Stomach (tissue), 9 donors: Measurements from ENCODE around the gene SLAIN2. TPM values are rescaled to one million over a fixed set of nuclear protein-coding genes. Genes with fewer than 3 reads are reported as not detected.
A peak's percentile ranks its signal among the peaks of the same experiment; 100 is the strongest.

Experiments used
- DNase-seq, 2 donors: peaks; one replicate each; pipeline versions ENCODE4 v3.0.0 to v3.0.0-alpha.2; 2013 to 2019
- H3K27ac ChIP-seq, 5 donors: fragments of 200-600 bp in 4 of 5; sonication (generic) in 4 of 5; one replicate each; pipeline ENCODE4 v1.5.1; 2013 to 2019; ENCODE audit warnings: mild to moderate bottlenecking in 1 of 5, moderate library complexity in 1 of 5
- H3K27me3 ChIP-seq, 3 donors: fragments of 200-600 bp; sonication (generic); one replicate each; pipeline ENCODE4 v1.5.1; 2017 to 2019; ENCODE audit warnings: mixed run types in 1 of 3
- H3K36me3 ChIP-seq, 4 donors: fragments of 200-600 bp; sonication (generic); 1 replicate in 3 of 4; 2 replicates in 1 of 4; pipeline ENCODE4 v1.5.1; 2016 to 2019
- H3K4me1 ChIP-seq, 4 donors: fragments of 200-600 bp; sonication (generic); one replicate each; pipeline ENCODE4 v1.5.1; 2016 to 2019
- H3K4me3 ChIP-seq, 4 donors: fragments of 200-600 bp; sonication (generic) in 3 of 4; one replicate each; pipeline ENCODE4 v1.5.1; 2016 to 2019; ENCODE audit warnings: mild to moderate bottlenecking in 1 of 4
- H3K9me3 ChIP-seq, 4 donors: fragments of 200-600 bp; sonication (generic); one replicate each; pipeline ENCODE4 v1.5.1; 2016 to 2019
- EP300 ChIP-seq: sonication (generic); formaldehyde crosslinking; IDR thresholded peaks from one replicate; pipeline ENCODE4 v1.6.1; 2017; ENCODE audit warnings: antibody characterized with exemption
- POLR2A ChIP-seq, 4 donors: fragments of 450-650 bp; IDR thresholded peaks; one replicate each; pipeline ENCODE4 v1.6.1; 2016; ENCODE audit warnings: antibody characterized with exemption in 4 of 4, control low read depth in 2 of 4, mild to moderate bottlenecking in 1 of 4, moderate library complexity in 1 of 4
- POLR2AphosphoS5 ChIP-seq, 3 donors: sonication (generic); formaldehyde crosslinking; IDR thresholded peaks; one replicate each; pipeline ENCODE4 v1.6.1; 2016; ENCODE audit warnings: antibody characterized with exemption in 3 of 3
- WGBS, 5 donors: extraction: QIAGEN DNeasy Blood & Tissue Kit in 3 of 5; methylation state at CpG; one replicate each; pipeline versions ENCODE4 v1.1.5 to v1.1.7; 2013 to 2018; 5-methylcytosine and 5-hydroxymethylcytosine counted together
- intact Hi-C: fragments of 100-400 bp; cut with DNase I; formaldehyde crosslinking; loops from one replicate; pipeline ENCODE4 v1.15.1; 2023; ENCODE audit warnings: low total_unique reads
- polyA plus RNA-seq, 3 donors: library from polyadenylated mRNA; stranded (reverse); fragments of 200-250 nt; gene quantifications; one replicate each; pipeline ENCODE4 v1.2.3, GENCODE V29; 2013
- total RNA-seq, 5 donors: library from RNA; depleted of rRNA; stranded (reverse); fragments of >200 nt; gene quantifications; one replicate each; pipeline versions ENCODE4 v1.1.0 to v1.2.3, GENCODE V29; 2014 to 2016
- TF ChIP-seq, protein P1 (sequence below), 7 experiments: fragments of 450-650 bp in 4 of 7; fragments of 200-600 bp in 3 of 7; sonication (generic) in 3 of 7; IDR thresholded peaks; one replicate each; pipeline ENCODE4 v1.5.1; 2016 to 2019; ENCODE audit warnings: antibody characterized with exemption in 7 of 7, control low read depth in 2 of 7, mild to moderate bottlenecking in 1 of 7
- donor health status: healthy with polysubstance abuse.
- donor health status: Bipolar disorder and iron deficiency.
- donor health status: healthy.

SLAIN2 gene
- total and polyA plus RNA-seq, 8 donors, result 16.7 to 274 (median 34.9) TPM

DNA sequence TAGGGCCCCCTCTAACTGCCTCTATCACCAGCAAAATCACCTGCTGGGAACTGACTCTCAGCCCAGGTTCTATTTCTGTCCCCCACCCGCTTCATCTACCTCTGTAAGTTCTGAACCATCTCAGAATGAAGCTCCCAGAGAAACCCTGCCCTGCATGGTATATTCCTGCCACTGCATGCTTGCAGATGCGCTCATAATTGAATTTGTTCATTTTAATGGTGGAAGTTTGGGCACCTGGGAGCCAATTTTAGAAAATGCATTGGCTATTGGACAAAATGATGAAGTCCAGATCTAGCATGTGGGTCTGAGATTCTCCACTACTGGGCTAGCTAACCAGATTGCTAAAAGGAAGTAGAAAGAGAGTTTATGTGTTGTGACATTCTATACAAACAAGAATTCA, 113.3 kb downstream of the SLAIN2 start:
- Histone ChIP-seq H3K4me1 (no peaks in the 10 kb centered on the region), H3K4me3 (no peak overlapping the region), H3K27ac (no peak overlapping the region), H3K27me3 (no peaks in the 10 kb centered on the region), H3K36me3 (no peaks in the 10 kb centered on the region), H3K9me3 (peaks cover 0 to 10% (median 4%) of the 10 kb centered on the region in 4 donors)
- no peak for DNase-seq
- intact Hi-C loops, result no loop called here
- WGBS, 5 donors, result 90 to 100% (median 94%) methylated on average over 2 of the region's 2 CpGs
- no peak for TF ChIP-seq POLR2AphosphoS5 (IDR thresholded peaks at IDR 0.05)
- TF ChIP-seq POLR2A (IDR thresholded peaks at IDR 0.05), result no peak
- TF ChIP-seq, protein P1, sequence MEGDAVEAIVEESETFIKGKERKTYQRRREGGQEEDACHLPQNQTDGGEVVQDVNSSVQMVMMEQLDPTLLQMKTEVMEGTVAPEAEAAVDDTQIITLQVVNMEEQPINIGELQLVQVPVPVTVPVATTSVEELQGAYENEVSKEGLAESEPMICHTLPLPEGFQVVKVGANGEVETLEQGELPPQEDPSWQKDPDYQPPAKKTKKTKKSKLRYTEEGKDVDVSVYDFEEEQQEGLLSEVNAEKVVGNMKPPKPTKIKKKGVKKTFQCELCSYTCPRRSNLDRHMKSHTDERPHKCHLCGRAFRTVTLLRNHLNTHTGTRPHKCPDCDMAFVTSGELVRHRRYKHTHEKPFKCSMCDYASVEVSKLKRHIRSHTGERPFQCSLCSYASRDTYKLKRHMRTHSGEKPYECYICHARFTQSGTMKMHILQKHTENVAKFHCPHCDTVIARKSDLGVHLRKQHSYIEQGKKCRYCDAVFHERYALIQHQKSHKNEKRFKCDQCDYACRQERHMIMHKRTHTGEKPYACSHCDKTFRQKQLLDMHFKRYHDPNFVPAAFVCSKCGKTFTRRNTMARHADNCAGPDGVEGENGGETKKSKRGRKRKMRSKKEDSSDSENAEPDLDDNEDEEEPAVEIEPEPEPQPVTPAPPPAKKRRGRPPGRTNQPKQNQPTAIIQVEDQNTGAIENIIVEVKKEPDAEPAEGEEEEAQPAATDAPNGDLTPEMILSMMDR (IDR thresholded peaks at IDR 0.05), result no peak
- TF ChIP-seq EP300, result no peak

GRCh38 chr4:48461000-48461399, 119.7 kb downstream of the SLAIN2 start:
- Histone ChIP-seq H3K27ac (no peak overlapping the region), H3K4me3 (no peak overlapping the region), H3K9me3 (peaks cover 0 to 19% (median 9%) of the 10 kb centered on the region in 4 donors), H3K4me1 (no peaks in the 10 kb centered on the region), H3K27me3 (no peaks in the 10 kb centered on the region), H3K36me3 (no peaks in the 10 kb centered on the region)
- no peak for TF ChIP-seq POLR2A (IDR thresholded peaks at IDR 0.05)
- TF ChIP-seq EP300, result no peak
- TF ChIP-seq, protein P1 (IDR thresholded peaks at IDR 0.05), result no peak
- no peak for TF ChIP-seq POLR2AphosphoS5 (IDR thresholded peaks at IDR 0.05)
- no peak for DNase-seq
- intact Hi-C loops, result no loop called here

- WGBS, 5 donors, result 29 to 43% (median 32%) methylated on average over 5 of the region's 5 CpGs
- H3K27ac ChIP-seq, result no peak overlapping the region
- peak in 1 of 2 donors; percentile 42 for DNase-seq
- no peaks in the 10 kb centered on the region for H3K27me3 ChIP-seq
- H3K4me3 ChIP-seq, result no peak overlapping the region
- TF ChIP-seq EP300 (no peak), POLR2AphosphoS5 (IDR thresholded peaks at IDR 0.05) (no peak), POLR2A (IDR thresholded peaks at IDR 0.05) (no peak)
- TF ChIP-seq, protein P1 (IDR thresholded peaks at IDR 0.05), result no peak
- no peaks in the 10 kb centered on the region for H3K36me3 ChIP-seq
- intact Hi-C loops, result no loop called here
- H3K9me3 ChIP-seq, result peaks cover 0 to 12% (median 6%) of the 10 kb centered on the region in 4 donors
- no peaks in the 10 kb centered on the region for H3K4me1 ChIP-seq
Measured at GRCh38 chr4:48462363-48462762, 121.0 kb downstream of the SLAIN2 start.

DNA sequence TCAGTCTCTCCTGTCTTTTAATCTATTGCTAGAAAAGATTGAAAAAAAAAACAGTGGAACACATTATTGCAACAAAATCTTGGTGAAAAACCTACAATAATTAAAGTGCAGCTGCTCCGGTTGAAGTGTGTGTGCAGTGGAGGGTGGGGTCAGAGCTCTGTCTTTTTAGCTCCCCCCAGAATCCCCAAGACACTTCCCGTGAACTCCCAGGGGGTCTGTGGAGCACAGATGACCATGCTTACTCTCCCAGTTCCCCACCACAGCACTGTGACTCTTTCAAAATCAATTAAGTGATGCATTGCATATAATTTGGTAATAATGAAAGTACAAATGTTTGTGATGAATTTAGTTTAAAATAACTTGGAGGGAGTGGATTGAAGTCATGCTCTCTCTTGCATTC, 126.1 kb downstream of the SLAIN2 start:
- Histone ChIP-seq H3K36me3 (no peaks in the 10 kb centered on the region), H3K27me3 (no peaks in the 10 kb centered on the region), H3K9me3 (peaks cover 0 to 10% (median 5%) of the 10 kb centered on the region in 4 donors), H3K4me1 (no peaks in the 10 kb centered on the region), H3K4me3 (no peak overlapping the region), H3K27ac (no peak overlapping the region)
- DNase-seq, result no peak
- TF ChIP-seq EP300 (no peak), POLR2A (IDR thresholded peaks at IDR 0.05) (no peak), POLR2AphosphoS5 (IDR thresholded peaks at IDR 0.05) (no peak)
- TF ChIP-seq, protein P1 (IDR thresholded peaks at IDR 0.05), result no peak
- 55 to 67% (median 61%) methylated on average over 2 of the region's 2 CpGs for WGBS, 5 donors
- intact Hi-C loops, result no loop called here
